H1 (cell line): ENCODE results near the gene SIDT1.

Experiments
- BCL11A ChIP-seq, 2 experiments: IDR thresholded peaks; one replicate each; pipeline ENCODE4 v1.6.1; 2011; ENCODE audit warnings: low read depth in 2 of 2, low read length in 2 of 2, mild to moderate bottlenecking in 2 of 2
- EGR1 ChIP-seq: IDR thresholded peaks from 2 replicates; pipeline ENCODE4 v1.6.1; 2011; ENCODE audit warnings: low read depth, low read length, borderline replicate concordance
- JUND ChIP-seq: IDR thresholded peaks from 2 replicates; pipeline ENCODE4 v1.6.1; 2011; ENCODE audit warnings: mild to moderate bottlenecking, improper control_type of control experiment, low read length
- POLR2A ChIP-seq, 2 experiments: IDR thresholded peaks; 1 replicate in 1 of 2; 2 replicates in 1 of 2; pipeline ENCODE4 v1.6.1; 2011; ENCODE audit warnings: low read depth in 2 of 2, low read length in 2 of 2, mild to moderate bottlenecking in 2 of 2; ENCODE audit errors: control extremely low read depth in 1 of 2
- POU5F1 ChIP-seq: IDR thresholded peaks from 2 replicates; pipeline ENCODE4 v1.6.1; 2011; ENCODE audit warnings: low read depth, mild to moderate bottlenecking, low read length, moderate library complexity
- RNF2 ChIP-seq: fragments of 200-900, 300-1000 bp; sonication (generic); IDR thresholded peaks from 2 replicates; pipeline ENCODE4 v1.7.1; 2016; ENCODE audit warnings: borderline replicate concordance, low read depth, mild to moderate bottlenecking, antibody characterized with exemption, low read length; ENCODE audit not compliant: poor library complexity, severe bottlenecking; ENCODE audit errors: missing control alignments
- SP1 ChIP-seq: IDR thresholded peaks from 2 replicates; pipeline ENCODE4 v1.6.1; 2011; ENCODE audit warnings: low read depth, low read length
- TF ChIP-seq, protein P1 (sequence below), 3 experiments: IDR thresholded peaks; 1 replicate in 2 of 3; 2 replicates in 1 of 3; pipeline versions ENCODE4 v1.5.1 to v1.6.1; 2011; ENCODE audit warnings: low read length in 3 of 3, mild to moderate bottlenecking in 3 of 3, inconsistent platforms in 2 of 3, low read depth in 1 of 3, moderate library complexity in 1 of 3; ENCODE audit not compliant: insufficient read depth in 1 of 3; ENCODE audit errors: control extremely low read depth in 1 of 3

GRCh38 chr3:113630956-113631542 lies 98.7 kb downstream of the SIDT1 start:
- TF ChIP-seq SP1 (no peak), POU5F1 (no peak), BCL11A (IDR thresholded peaks at IDR 0.05; ENCODE audit: low read depth in 2 of 2, low read length in 2 of 2) (no peak), RNF2 (no peak), POLR2A (IDR thresholded peaks at IDR 0.05; ENCODE audit: control extremely low read depth in 1 of 2, low read depth in 2 of 2, low read length in 2 of 2) (no peak), EGR1 (no peak), JUND (no peak)
- TF ChIP-seq, protein P1, sequence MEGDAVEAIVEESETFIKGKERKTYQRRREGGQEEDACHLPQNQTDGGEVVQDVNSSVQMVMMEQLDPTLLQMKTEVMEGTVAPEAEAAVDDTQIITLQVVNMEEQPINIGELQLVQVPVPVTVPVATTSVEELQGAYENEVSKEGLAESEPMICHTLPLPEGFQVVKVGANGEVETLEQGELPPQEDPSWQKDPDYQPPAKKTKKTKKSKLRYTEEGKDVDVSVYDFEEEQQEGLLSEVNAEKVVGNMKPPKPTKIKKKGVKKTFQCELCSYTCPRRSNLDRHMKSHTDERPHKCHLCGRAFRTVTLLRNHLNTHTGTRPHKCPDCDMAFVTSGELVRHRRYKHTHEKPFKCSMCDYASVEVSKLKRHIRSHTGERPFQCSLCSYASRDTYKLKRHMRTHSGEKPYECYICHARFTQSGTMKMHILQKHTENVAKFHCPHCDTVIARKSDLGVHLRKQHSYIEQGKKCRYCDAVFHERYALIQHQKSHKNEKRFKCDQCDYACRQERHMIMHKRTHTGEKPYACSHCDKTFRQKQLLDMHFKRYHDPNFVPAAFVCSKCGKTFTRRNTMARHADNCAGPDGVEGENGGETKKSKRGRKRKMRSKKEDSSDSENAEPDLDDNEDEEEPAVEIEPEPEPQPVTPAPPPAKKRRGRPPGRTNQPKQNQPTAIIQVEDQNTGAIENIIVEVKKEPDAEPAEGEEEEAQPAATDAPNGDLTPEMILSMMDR (IDR thresholded peaks at IDR 0.05; ENCODE audit: control extremely low read depth in 1 of 3, insufficient read depth in 1 of 3, low read depth in 1 of 3, low read length in 3 of 3), result no peak
